Astrocyte (in vitro differentiated cells and primary cell): ENCODE data around the gene LNX2. TPM values are rescaled to one million over a fixed set of nuclear protein-coding genes. Genes with fewer than 3 reads are reported as not detected.

ENCODE experiments used
- DNase-seq: peaks from one replicate; pipeline ENCODE4 v3.0.0-alpha.2; 2010; ENCODE audit warnings: low read depth
- FAIRE-seq: peaks from 2 replicates; lab custom pipeline; 2011; peaks lifted over from hg19 to GRCh38; lab: Jason Lieb, UNC
- H2AFZ ChIP-seq: 2 replicates; pipeline ENCODE4 v1.6.0; 2012; ENCODE audit warnings: low read depth, low read length, inconsistent platforms
- H3K27ac ChIP-seq: 2 replicates; pipeline ENCODE4 v1.5.1; 2011; ENCODE audit warnings: low read depth, low read length, inconsistent platforms
- H3K27me3 ChIP-seq: 2 replicates; pipeline ENCODE4 v1.6.0; 2011; ENCODE audit warnings: low read length, inconsistent platforms; ENCODE audit not compliant: insufficient read depth
- H3K36me3 ChIP-seq: 2 replicates; pipeline ENCODE4 v1.5.1; 2011; ENCODE audit warnings: low read length, inconsistent platforms; ENCODE audit not compliant: insufficient read depth
- H3K4me1 ChIP-seq: 2 replicates; pipeline ENCODE4 v1.5.1; 2011; ENCODE audit warnings: low read length, inconsistent platforms; ENCODE audit not compliant: insufficient read depth
- H3K4me2 ChIP-seq: 2 replicates; pipeline ENCODE4 v1.6.0; 2012; ENCODE audit warnings: low read length, inconsistent platforms
- H3K4me3 ChIP-seq: 2 replicates; pipeline ENCODE4 v1.5.1; 2011; ENCODE audit warnings: low read depth, mild to moderate bottlenecking, low read length, inconsistent platforms; ENCODE audit not compliant: insufficient read depth
- H3K79me2 ChIP-seq: 2 replicates; pipeline ENCODE4 v1.6.0; 2012; ENCODE audit warnings: mild to moderate bottlenecking, low read length, inconsistent platforms; ENCODE audit not compliant: insufficient read depth
- H3K9ac ChIP-seq: 2 replicates; pipeline ENCODE4 v1.6.0; 2012; ENCODE audit warnings: mild to moderate bottlenecking, low read length, inconsistent platforms
- H3K9me3 ChIP-seq: 2 replicates; pipeline ENCODE4 v1.5.1; 2012; ENCODE audit warnings: low read depth, mild to moderate bottlenecking, low read length, inconsistent platforms; ENCODE audit not compliant: insufficient read depth
- H4K20me1 ChIP-seq: 2 replicates; pipeline ENCODE4 v1.6.0; 2012; ENCODE audit warnings: low read length, inconsistent platforms; ENCODE audit not compliant: insufficient read depth
- H3K27ac Mint-ChIP-seq: one replicate; pipeline ENCODE4 v1.8.0; 2021; ENCODE audit warnings: mild to moderate bottlenecking, mixed read lengths; ENCODE audit not compliant: unreplicated experiment
- H3K27me3 Mint-ChIP-seq: one replicate; pipeline ENCODE4 v1.8.0; 2021; ENCODE audit warnings: low read depth, mixed read lengths; ENCODE audit not compliant: unreplicated experiment
- H3K36me3 Mint-ChIP-seq: one replicate; pipeline ENCODE4 v1.8.0; 2021; ENCODE audit warnings: low read depth, mixed read lengths; ENCODE audit not compliant: unreplicated experiment
- H3K4me1 Mint-ChIP-seq: one replicate; pipeline ENCODE4 v1.8.0; 2021; ENCODE audit warnings: low read depth, mixed read lengths; ENCODE audit not compliant: unreplicated experiment
- H3K4me3 Mint-ChIP-seq: one replicate; pipeline ENCODE4 v1.8.0; 2021; ENCODE audit warnings: mild to moderate bottlenecking, moderate library complexity, mixed read lengths; ENCODE audit not compliant: unreplicated experiment
- H3K9me3 Mint-ChIP-seq: one replicate; pipeline ENCODE4 v1.8.0; 2021; ENCODE audit warnings: mild to moderate bottlenecking, mixed read lengths; ENCODE audit not compliant: unreplicated experiment
- CTCF ChIP-seq: IDR thresholded peaks from 2 replicates; pipeline ENCODE4 v1.5.1; 2011; ENCODE audit warnings: low read depth, mild to moderate bottlenecking, inconsistent platforms, low read length, moderate library complexity; ENCODE audit not compliant: insufficient read depth
- EZH2 ChIP-seq: IDR thresholded peaks from 2 replicates; pipeline ENCODE4 v1.6.1; 2012; ENCODE audit warnings: mild to moderate bottlenecking, low read length, inconsistent platforms; ENCODE audit not compliant: insufficient read depth
- total RNA-seq: library from RNA; stranded (reverse); gene quantifications from 2 replicates; pipeline ENCODE4 v1.2.1, GENCODE V29; 2021

LNX2 gene
- total RNA-seq, 1 donor from 2014 or later, result 8.7 TPM

GRCh38 chr13:27628081-27628480 is 7.8 kb upstream of the LNX2 start:
- no peak overlapping the region for H3K4me2 ChIP-seq

DNA sequence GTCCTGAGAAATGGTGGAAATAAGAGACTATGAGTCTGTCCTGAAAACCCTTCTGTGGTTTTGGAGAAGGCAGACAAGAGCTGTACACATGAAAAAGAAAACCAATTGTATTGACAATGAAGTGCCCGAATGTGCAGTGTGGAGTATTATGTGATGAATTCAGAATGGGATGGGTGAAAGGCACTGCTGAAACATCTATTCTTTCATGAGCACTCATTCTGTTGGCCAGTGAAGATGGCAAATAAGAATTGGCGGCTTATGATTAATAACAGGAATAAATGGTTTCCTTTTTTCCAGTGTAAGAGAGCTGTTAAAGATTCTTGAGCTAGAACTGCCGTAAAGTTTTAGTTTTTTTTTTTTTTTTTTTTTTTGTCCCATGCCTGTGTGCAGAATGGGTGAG is 7.1 kb upstream of the LNX2 start:
- H3K27me3 Mint-ChIP-seq, result no peaks in the 10 kb centered on the region
- FAIRE-seq, result no peak
- TF ChIP-seq CTCF (no peak), EZH2 (no peak)

More at GRCh38 chr13:27628081-27628480, 7.8 kb upstream of the LNX2 start:
- Mint-ChIP-seq H3K27me3 (no peaks in the 10 kb centered on the region), H3K4me3 (no peak overlapping the region), H3K4me1 (peaks cover 16% of the 10 kb centered on the region), H3K9me3 (no peaks in the 10 kb centered on the region), H3K27ac (no peak overlapping the region), H3K36me3 (peaks cover 25% of the 10 kb centered on the region)
- FAIRE-seq, result no peak
- no peak for TF ChIP-seq CTCF
- TF ChIP-seq EZH2, result no peak
- peaks cover 9% of the 10 kb centered on the region for H3K36me3 ChIP-seq
- no peaks in the 10 kb centered on the region for H3K27me3 ChIP-seq
- no peaks in the 10 kb centered on the region for H3K9me3 ChIP-seq
- DNase-seq, result no peak
- no peaks in the 10 kb centered on the region for H3K4me1 ChIP-seq
- peaks cover 72% of the 10 kb centered on the region for H4K20me1 ChIP-seq
- H3K27ac ChIP-seq, result no peak overlapping the region
- no peak overlapping the region for H2AFZ ChIP-seq
- peaks cover 77% of the 10 kb centered on the region for H3K79me2 ChIP-seq
- H3K4me3 ChIP-seq, result no peak overlapping the region
- H3K9ac ChIP-seq, result no peak overlapping the region

DNA sequence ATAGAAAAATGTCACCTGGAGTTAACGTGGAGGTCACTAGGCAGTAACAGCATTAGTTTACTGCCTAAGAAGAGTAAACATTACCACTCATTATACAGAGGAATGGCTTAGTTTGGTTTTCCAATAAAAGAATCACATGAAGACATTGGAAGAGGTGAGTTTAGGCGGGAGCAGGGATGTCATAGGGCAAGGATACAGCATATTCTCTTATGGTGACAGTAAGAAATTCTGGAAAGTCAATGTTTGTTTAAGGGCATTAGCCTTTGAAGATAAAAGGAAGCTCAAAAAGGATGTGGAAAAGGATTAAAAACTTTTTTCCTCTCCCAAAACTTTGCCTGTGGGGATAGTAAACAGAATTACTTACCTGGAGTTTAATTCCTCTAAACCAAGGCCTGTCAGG is 5.5 kb upstream of the LNX2 start:
- Mint-ChIP-seq H3K9me3 (no peaks in the 10 kb centered on the region), H3K27me3 (no peaks in the 10 kb centered on the region), H3K36me3 (peaks cover 21% of the 10 kb centered on the region), H3K4me1 (peaks cover 18% of the 10 kb centered on the region), H3K27ac (no peak overlapping the region), H3K4me3 (no peak overlapping the region)
- DNase-seq, result no peak
- no peak overlapping the region for H3K9ac ChIP-seq
- no peak overlapping the region for H3K4me3 ChIP-seq
- no peak overlapping the region for H2AFZ ChIP-seq
- H3K79me2 ChIP-seq, result peaks cover 75% of the 10 kb centered on the region
- no peaks in the 10 kb centered on the region for H3K9me3 ChIP-seq
- no peak overlapping the region for H3K4me2 ChIP-seq
- TF ChIP-seq EZH2 (no peak), CTCF (no peak)
- peaks cover 7% of the 10 kb centered on the region for H3K36me3 ChIP-seq
- H4K20me1 ChIP-seq, result peaks cover 60% of the 10 kb centered on the region
- H3K27ac ChIP-seq, result no peak overlapping the region
- H3K4me1 ChIP-seq, result no peaks in the 10 kb centered on the region
- no peak for FAIRE-seq
- no peaks in the 10 kb centered on the region for H3K27me3 ChIP-seq

More for the DNA sequence above, 7.1 kb upstream of the LNX2 start:
- no peak overlapping the region for H3K27ac ChIP-seq
- Mint-ChIP-seq H3K36me3 (peaks cover 30% of the 10 kb centered on the region), H3K4me3 (no peak overlapping the region), H3K9me3 (no peaks in the 10 kb centered on the region), H3K4me1 (peaks cover 21% of the 10 kb centered on the region), H3K27ac (no peak overlapping the region)
- no peaks in the 10 kb centered on the region for H3K4me1 ChIP-seq
- no peaks in the 10 kb centered on the region for H3K27me3 ChIP-seq
- DNase-seq, result no peak
- peaks cover 10% of the 10 kb centered on the region for H3K36me3 ChIP-seq
- H3K4me3 ChIP-seq, result no peak overlapping the region
- H4K20me1 ChIP-seq, result peaks cover 74% of the 10 kb centered on the region
- no peak overlapping the region for H2AFZ ChIP-seq
- H3K4me2 ChIP-seq, result no peak overlapping the region
- no peak overlapping the region for H3K9ac ChIP-seq
- H3K9me3 ChIP-seq, result no peaks in the 10 kb centered on the region
- peaks cover 79% of the 10 kb centered on the region for H3K79me2 ChIP-seq
